HPDE6-E6E7 (cell line): ENCODE results near the gene CAMTA1.

Experiments
- DNase-seq: peaks from one replicate; pipeline ENCODE4 v3.0.0; 2011; ENCODE audit warnings: missing footprints; ENCODE audit errors: extremely low spot score

Gene CAMTA1

GRCh38 chr1:7610106-7610731 lies 825.0 kb downstream of the CAMTA1 start:
- no peak for DNase-seq

GRCh38 chr1:7610936-7611335 lies 825.7 kb downstream of the CAMTA1 start:
- DNase-seq: no peak

GRCh38 chr1:7611421-7612010 lies 826.3 kb downstream of the CAMTA1 start:
- DNase-seq: no peak

DNA sequence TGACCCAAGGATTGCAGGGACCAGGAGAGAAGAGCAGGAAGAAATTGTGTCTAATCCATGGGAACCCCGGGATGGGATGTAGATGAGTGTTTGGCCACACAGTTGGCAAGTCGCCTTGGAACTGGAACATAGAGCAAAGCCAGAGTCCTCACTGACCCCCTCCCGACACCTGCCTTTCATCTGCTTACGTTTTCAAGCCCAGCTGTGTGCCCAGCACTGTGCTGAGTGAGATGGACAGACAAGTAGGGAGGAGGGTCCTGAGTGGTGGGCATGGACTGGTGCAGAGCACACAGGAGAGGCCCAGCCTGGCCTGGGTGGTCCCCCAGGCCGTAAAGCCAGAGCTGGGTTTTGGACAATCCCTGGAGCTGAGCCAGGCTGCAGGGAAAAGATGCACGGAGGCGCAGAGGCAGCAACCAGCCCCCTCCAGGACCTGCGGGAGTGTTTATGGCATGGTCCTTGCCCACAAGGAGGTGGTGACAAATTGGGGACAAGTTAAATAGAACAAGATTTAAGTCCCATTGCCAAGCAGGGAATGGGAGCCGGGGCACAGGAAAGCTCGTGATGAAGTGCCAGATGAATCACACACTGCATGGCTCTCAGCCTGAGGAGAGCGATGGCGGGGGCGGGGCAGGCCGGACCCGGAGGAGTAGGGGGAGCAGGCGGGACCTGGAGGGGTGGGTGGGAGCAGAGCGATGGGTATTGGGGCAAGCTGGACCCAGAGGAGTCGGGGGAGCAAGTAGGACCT lies 828.0 kb downstream of the CAMTA1 start:
- DNase-seq: no peak

DNA sequence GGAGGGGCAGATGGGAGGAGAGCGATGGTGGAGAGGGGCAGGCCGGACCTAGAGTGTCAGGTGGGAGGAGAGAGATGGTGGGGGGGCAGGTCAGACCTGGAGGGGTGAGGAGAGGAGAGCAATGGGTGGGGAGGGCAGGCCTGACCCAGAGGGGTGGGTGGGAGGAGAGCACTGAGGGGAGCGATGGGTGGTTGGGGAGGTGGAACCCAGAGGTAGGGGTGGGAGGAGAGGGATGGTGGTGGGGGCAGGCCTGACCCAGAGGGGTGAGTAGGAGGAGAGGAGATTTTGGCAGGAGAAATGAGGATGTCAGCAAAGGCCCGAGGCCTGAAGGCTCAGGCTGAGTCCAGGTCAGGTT lies 828.6 kb downstream of the CAMTA1 start:
- DNase-seq: no peak

- no peak for DNase-seq
Measured at GRCh38 chr1:7614576-7615074, 829.4 kb downstream of the CAMTA1 start.

- DNase-seq: no peak
Measured at GRCh38 chr1:7615138-7615537, 829.9 kb downstream of the CAMTA1 start.

- DNase-seq: peak; percentile 36
Measured at GRCh38 chr1:7616076-7616832, 831.0 kb downstream of the CAMTA1 start.

GRCh38 chr1:7616953-7617352 lies 831.7 kb downstream of the CAMTA1 start:
- DNase-seq: no peak

DNA sequence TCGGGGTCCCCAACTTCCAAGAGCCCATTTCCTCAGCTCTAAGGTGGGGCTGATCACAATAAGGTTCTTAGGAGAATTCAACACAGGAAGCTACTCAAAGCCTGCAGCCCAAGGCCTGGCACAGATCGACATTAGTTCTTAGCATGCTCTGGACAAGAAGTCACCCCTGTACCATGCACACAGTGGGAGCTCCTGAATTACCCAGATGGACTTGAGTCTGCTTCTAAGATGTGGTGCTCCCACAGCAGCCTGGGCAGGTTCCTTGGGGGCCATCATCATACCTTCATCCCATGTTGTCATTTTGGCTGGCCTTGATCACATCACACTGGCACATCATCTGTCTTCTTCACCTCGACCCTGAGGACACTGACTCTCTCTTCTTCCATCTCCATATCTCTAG lies 832.6 kb downstream of the CAMTA1 start:
- no peak for DNase-seq

DNA sequence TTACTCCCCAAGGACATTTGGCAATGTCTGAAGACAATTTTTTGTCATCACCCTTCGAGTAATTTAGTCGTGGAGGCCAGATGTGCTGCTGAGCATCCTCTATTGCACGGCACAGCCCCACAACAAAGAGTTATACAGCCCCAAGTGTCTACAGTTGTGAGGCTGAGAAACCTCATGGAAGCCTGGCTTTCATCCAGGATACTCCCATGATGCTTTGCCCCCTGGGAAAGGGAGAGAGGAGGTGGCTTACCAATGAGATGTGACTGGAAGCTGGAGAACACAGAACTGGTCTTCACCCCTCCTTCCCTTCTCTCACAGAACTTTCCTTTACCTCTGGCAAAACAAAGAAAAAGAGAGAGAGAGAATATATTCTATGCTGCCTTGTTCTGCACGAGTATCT lies 834.9 kb downstream of the CAMTA1 start:
- no peak for DNase-seq

- DNase-seq: no peak
Measured at GRCh38 chr1:7621334-7622219, 836.3 kb downstream of the CAMTA1 start.

DNA sequence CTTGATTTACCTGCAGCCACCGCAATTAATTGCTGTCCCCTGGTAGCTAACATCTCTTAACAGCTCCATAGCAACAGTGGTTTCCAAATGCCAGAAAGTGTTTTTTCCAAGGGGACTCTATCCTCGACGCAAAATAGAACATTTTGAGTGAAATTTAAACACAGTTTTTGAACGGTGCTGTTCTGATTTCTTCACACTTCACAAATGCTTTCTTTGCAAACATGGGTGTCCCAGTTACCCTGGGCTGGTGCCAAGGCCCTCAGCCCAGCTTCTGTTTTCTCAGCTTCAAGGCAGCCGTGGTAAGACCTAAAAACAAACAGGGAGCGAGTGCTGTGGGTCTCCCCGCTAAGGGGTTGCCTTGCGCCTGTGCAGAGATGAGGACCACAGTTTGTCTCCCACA lies 838.6 kb downstream of the CAMTA1 start:
- DNase-seq: no peak

- no peak for DNase-seq
Measured at GRCh38 chr1:7624791-7625355, 839.6 kb downstream of the CAMTA1 start.

DNA sequence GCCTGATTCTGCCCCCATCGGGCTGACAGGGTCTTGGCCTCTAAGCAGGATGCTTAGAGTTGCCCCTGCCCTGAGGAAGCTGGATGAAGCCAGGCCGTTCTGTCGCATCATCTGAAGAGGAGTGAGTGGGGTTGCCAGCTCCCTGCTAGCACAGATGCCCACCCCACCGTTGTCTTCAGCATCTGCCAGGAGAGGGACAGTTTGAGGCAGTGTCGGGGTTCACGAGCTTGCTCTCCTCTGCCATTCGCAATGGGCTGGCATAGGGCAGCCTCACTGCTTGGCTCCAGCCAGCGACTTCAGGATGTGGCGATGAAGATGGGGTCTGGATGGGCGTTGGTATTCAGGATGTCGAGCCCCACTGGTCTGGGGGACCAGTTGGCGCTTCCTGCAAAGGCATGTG lies 840.1 kb downstream of the CAMTA1 start:
- no peak for DNase-seq

DNA sequence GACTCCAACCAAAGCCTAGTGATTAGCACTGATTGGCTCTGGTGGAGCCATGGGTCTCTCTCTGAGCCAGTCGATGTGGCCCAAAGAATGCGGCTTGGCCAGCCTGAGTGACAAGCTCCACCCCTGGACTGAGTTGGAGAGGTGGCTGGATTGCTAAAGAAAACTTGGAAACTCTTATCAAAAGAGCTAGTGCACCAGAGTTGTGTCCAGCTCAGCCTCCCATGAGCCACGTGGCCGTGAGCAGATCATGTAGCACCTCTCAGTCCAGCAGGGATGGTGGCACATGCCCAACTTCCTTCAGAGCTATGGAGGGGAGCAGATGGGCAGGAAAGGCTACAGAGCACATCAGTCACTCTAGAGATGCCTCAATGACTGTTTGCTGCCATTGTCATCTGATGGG lies 843.0 kb downstream of the CAMTA1 start:
- DNase-seq: no peak

DNA sequence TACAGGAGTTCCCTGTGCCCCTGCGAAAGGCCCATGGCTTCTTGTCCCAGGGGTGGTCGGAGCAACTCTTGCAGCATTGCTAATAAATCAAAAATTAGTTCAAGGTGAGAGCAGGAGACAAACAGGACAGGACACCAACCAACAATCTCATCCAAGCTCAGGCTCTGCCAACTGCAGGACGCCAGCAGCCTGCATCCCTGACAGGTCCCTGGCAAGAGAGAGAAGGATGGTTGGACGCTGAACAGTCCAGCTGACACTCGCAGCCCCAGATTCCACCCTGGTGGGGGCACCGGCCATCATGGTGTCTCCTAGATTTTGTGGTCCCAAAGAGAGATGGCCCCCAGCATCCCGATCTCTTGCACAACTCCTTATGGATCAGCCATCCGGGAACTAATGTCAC lies 843.8 kb downstream of the CAMTA1 start:
- no peak for DNase-seq

- DNase-seq: no peak
Measured at GRCh38 chr1:7629465-7630195, 844.4 kb downstream of the CAMTA1 start.

DNA sequence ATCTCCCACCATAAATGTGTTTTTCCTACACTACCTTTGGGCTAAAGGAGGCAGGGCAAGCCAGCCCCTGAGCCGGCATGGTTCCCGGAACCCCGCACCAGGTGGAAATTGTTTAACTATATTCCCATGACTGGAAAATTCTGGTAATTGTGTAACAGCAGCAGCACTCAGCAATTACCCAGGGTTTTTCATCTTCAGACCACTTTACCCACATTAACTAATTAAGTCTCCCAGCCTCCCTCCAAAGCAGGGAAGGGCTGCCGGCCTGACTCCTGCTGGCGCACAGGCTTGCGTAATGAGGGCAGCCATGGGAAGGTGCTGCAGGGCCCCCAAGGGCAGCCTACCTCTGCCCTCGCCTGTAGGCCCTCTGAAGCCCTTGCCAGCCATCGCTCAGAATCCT lies 845.1 kb downstream of the CAMTA1 start:
- DNase-seq: no peak

- no peak for DNase-seq
Measured at GRCh38 chr1:7632176-7632575, 846.9 kb downstream of the CAMTA1 start.
